HS-5 (cell line): ENCODE results near the gene ARMH4.
A peak's percentile ranks its signal among the peaks of the same experiment; 100 is the strongest.
"Not testable (repeated sequence)": the region's sequence is repeated elsewhere in the genome, so short reads cannot be mapped to it uniquely, and the experiment has no call there.

Source experiments
- DNase-seq: peaks from one replicate; pipeline ENCODE4 v3.0.0-alpha.2; 2012; ENCODE audit warnings: low read depth

ARMH4 gene

DNA sequence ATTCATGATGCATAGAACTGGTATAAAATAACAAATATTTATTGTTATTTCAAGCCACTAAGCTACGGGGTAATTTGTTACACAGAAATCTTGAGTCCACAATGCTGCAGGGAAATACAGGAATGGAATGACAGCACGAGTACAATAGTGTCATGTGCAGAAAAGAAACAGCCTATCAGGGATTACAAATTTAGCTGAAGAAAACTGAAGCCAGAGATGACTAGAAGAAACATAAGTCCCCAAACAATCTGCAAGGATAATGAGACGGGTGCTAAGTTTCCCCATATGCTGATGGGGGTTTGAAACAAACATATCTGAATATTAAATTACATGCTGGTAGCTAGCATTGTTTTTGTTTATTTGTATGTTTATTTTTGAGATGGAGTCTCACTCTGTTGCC is 8.9 kb downstream of the ARMH4 start:
- DNase-seq = no peak

GRCh38 chr14:58141893-58142292 is 10.1 kb downstream of the ARMH4 start:
- DNase-seq = no peak

DNA sequence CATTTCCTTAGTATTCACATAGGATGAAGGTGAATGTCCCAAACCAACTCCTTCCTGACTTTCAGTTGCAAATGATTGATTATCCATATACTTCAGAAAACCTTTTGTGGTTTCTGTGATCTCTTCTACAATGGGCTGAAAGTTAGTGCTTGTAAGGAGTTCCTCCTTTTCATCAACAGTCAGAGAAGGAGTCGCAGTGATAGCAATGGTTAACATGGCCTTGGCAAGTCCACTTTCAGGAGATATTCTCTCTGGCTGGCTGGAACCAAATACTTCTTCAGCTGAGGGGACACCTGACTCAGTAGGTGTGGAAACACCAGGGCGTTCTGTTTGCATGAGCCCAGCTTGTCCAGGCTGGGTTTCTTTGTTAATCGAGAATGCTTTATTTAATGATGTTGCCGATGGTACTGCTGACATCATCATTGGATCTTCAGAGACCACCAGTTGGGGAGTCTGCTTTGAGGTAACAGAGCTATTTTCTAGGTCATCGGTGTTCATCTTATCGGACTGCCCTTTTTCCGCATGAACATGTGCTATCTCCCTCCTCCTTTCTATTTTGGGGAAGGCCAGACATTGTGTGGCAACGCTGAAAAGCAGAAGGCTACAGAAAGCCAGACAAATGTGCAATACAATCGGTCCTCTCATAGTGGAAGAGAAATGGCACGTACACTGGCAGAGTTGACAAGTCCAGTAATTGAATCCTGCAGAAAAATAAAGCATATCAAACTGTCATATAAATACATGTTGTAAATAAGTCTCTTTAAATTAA is 13.1 kb downstream of the ARMH4 start:
- no peak for DNase-seq

GRCh38 chr14:58138031-58138713 is 13.8 kb downstream of the ARMH4 start:
- DNase-seq = no peak

- DNase-seq = peak; percentile 53
These were observed 18.3 kb downstream of the ARMH4 start for GRCh38 chr14:58133739-58134138.

- no peak for DNase-seq
These were observed 20.6 kb downstream of the ARMH4 start for GRCh38 chr14:58131386-58131785.

DNA sequence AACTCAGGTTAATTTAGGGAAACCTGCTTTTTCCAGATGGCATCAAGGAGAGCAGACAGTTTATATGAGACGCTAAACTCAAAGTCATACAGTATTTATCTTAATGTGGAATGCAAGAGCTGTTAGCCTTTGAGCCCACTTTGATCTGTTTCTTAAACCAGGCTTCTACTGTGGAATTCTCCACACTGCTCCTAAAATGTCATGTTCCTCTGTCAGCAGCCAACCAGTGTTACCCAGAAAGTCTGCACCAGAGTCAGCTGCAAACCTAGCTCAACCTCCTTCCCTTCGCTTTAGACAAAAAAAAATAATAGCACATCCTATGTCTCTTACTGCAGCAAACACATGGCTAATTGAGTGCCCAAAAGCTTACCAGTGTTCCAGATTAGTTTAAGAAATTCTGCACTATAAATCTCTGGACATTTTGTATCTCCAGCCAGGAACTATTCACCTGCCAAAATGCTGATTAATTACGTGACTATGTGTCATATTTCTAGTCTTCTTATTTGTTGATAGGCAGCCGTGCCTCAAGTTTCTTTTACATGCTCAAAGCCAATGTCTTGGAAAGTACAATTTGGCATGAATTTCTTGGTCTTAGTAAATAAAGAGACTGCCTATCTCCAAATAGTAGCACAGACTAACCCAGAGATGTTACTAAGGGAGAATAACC is 21.8 kb downstream of the ARMH4 start:
- no peak for DNase-seq

DNA sequence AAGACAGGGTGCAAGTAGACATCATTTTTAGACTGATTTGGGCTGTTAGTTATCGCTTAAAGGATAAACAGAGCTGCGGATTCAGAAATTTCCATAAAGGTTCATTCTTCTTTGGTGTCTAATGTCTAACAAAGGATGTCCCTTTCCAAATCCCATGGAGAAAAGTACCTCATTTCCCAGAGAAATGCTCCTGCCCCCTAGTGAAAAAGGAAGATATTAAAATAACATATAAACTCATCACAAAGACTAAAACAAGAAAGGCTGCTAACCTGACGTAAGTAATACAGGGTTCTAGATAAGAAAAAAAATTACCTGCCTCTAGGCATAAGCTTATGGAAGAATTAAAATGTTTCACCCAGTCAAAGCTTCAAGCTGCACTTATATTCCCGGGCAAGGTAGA is 22.8 kb downstream of the ARMH4 start:
- no peak for DNase-seq

GRCh38 chr14:58128416-58128815 is 23.6 kb downstream of the ARMH4 start:
- DNase-seq = no peak

DNA sequence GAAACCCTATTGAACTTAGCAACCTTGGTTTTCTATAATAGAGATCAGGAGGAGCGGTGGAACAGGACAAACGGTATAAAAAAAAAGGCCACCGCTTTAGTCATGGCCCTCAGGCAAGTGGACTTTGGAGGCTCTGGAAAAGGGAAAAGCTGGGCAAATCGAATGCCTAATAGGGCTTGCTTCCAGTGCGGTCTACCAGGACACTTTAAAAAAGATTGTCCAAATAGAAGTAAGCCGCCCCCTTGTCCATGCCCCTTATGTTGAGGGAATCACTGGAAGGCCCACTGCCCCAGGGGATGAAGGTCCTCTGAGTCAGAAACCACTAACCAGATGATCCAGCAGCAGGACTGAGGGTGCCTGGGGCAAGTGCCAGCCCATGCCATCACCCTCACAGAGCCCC is 29.5 kb downstream of the ARMH4 start:
- not testable (repeated sequence) for DNase-seq

DNA sequence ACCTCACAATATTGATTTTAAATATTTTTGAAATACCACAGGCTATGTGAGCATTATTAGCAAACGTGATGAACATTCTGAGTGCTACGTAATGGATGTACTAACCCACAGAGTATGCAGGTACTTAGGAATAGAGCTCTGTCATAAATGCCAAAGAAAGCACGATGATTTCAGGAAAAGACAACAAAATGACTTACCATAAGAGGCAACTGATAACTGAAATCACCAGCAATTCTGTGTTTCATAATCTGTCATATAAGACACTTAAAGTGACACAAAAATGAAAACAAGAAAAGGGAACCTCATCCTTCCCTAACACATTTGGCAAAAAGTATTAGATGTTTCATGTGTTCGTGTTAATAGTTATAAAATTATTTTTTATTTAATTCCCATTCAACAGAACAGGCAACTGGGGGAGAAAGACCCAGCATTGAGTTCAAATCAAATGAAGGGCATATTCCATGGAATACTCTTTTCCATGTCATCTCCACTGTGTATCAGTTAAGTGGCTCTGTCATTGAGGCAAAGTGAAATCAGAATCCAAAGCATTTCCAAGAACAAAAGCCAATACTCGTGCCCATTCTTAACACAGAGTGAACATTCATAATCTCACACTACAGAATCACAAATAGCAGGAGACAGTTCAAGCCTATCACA is 30.4 kb downstream of the ARMH4 start:
- DNase-seq = no peak

DNA sequence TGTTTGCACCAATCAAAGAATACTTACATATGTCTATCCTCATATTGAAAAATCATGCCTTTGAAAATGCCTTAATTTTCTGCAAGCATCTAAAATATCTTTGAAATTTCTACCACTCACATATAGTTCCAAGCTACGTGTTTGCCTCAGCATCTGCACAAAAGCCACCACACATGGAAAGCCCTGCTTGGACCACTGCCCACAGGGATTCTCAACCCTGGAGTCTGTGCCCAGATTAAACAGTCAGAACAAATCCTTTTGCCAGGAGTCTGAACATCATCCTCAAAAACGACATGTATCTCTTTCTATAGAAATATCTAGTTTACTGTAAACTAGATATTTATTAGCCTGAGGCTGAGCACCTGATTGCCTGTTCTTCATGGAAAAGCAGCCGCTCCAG is 32.6 kb downstream of the ARMH4 start:
- DNase-seq = no peak

DNA sequence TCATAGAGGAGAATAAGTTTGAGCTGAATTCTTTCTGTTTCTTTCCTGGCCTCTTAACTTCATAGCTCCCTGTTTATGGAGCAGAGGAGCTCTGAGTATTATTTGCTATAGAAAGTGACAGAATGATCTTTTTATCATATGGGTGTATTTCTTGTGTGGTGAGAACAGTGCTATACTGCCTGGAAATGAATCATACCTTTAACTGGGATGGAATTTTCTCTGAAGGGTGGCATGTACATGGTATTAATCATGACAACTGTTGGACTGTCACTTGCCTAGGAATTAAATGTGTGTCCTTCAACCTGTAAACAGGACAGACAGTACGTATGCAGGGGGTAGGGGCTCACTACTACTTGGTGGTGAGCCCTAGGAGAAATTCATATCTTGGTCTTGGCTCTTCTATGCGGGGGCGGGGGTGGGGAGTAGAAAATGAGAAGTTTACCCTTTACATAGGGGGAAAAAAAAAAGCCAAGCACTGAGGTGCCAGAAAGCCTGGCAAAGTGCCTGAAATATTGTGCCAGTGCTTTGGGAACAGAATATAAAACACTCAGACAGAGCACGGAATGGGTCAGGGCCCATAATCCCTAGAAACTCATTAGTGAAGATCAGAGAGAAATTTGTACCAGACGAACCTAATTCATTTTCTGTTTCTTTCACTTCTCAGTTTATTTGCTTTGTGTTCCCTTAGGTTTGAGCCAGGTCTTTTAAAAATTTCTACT is 33.8 kb downstream of the ARMH4 start:
- DNase-seq = no peak

DNA sequence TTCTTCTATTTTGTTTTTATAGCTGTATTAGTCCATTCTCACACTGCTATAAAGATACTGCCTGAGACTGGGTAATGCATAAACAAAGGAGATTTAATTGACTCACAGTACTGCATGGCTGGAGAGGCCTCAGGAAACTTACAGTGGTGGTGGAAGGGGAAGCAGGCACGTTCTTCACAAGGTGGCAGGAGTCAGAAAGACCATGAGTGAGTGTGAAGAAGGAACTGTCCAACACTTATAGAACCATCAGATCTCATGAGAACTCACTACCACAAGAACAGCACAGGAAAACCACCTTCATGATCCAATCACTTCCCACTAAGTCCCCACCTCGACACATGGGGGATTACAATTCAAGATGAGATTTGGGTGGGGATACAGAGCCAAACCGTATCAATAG is 42.3 kb downstream of the ARMH4 start:
- DNase-seq = no peak

DNA sequence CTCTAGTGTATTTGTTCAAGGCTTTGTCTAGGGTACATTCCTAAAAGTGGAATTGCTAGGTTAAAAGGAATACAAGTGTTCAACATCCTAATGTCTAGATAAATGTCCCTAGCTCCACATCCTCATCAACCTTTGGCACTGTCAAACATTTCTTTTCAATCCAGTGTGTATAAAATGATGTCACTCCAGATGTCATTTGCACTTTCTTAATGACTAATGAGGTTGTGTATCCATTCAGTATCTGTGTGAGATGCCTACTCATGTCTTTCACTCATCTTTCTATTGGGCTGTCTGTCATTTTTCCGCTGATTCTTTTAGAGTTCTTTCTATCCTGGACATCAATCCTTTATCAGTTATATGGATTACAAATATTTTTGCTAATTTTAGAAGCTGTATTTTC is 43.3 kb downstream of the ARMH4 start:
- no peak for DNase-seq

- DNase-seq = no peak
These were observed 44.0 kb downstream of the ARMH4 start for GRCh38 chr14:58107947-58108552.

GRCh38 chr14:58107041-58107440 is 45.0 kb downstream of the ARMH4 start:
- DNase-seq = no peak

GRCh38 chr14:58106446-58106845 is 45.6 kb downstream of the ARMH4 start:
- DNase-seq = no peak

DNA sequence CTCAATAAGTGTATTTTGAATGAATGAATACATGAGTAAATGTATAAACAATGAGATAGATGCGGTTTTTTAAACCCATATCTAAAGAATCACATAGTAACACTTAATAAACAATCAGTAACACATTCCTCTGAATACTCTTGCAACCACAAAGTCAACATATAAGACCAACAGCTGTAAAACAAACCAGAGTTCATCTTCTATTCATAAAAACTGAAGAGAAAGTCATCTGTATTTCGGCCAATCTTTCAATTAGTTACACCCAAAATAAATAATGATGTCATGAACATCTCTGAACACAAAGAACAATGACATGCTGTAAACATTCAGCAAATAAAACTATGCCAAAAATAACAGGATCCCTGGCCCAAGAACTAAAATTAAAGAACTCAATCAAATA is 47.2 kb downstream of the ARMH4 start:
- no peak for DNase-seq

DNA sequence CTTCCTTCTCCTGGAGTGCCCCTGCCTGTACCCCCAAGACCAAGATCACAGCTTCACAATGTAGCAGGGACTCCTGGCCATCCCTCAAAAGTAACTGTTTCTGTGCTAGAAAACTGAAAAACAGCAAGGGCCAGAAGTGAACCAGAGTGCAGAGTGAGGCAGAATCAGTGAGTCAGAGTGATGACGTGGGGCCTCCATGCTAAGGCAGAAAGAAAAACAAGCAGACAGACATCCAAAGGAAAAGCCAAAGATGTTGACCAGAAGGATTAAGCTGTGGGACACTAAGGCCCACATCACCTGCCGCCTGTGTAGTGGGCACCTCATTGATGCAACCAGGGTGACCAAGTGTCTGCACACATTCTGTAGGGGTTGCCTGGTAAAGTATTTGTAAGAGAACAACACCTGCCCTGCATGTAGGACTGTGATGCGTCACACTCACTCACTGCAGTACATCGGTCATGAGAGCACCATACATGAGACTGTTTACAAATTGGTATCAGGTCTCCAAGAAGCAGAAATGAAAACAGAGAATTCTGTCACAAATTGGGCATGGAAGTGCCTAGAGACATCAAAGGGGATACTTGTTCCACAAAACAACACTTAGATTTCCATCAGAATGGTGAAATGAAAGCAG is 51.2 kb downstream of the ARMH4 start:
- no peak for DNase-seq

GRCh38 chr14:58099682-58100081 is 52.3 kb downstream of the ARMH4 start:
- no peak for DNase-seq
